ENCODE measurements around the gene EFNA4. TPM values are rescaled to one million over a fixed set of nuclear protein-coding genes. Genes with fewer than 3 reads are reported as not detected.

EFNA4 gene
- total RNA-seq, 1 donor from 2014 or later = 5.8 TPM

DNA sequence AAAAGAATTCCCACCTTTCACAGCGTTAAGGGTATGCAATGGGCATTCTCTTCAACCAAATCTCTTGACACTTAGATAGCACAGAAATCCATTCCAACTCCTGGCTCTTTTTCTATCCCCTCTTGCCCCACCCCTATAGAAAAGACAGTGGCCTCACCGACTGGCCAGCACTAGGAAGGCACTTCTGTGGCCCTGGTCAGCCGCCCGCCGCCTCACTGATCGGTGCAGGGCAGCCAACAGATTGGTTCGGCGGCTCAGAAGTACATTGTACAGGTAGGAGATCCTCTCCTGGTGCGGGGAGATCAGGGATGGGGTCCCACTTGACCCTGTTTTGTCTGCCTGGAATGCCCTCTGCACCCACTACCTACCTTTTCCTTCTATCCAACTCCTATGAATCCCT is 39.2 kb upstream of the EFNA4 start:
- no peak for DNase-seq
- peaks cover 17% of the 10 kb centered on the region for H3K36me3 Mint-ChIP-seq (ENCODE audit: low read depth)
- no peak overlapping the region for H3K27ac Mint-ChIP-seq
- H3K4me3 Mint-ChIP-seq = no peak overlapping the region
- no peaks in the 10 kb centered on the region for H3K9me3 Mint-ChIP-seq
- intact Hi-C loops (cut with micrococcal nuclease) = no loop called here
- H3K27me3 Mint-ChIP-seq = peaks cover 2% of the 10 kb centered on the region
- H3K4me1 Mint-ChIP-seq = peaks cover 14% of the 10 kb centered on the region

DNA sequence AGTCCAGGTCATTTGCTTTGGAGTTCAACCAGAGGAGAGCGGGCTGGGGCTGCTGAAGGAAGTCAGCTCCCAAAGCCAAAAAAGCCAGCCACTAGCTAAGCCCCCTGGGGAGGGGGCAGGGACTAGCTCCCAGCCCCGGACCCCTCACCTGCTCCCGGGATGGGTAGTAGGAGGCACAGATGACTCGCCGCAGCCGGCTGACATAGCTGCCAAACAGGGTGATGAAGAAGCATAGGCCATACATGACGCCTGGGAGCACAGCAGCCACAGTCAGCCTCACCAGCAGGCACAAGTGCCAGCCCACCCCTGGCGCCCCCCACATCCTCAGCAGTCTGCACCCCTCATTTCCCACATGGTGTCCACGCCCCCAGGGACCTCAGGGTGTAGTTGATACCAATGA is 37.4 kb upstream of the EFNA4 start:
- intact Hi-C loops (cut with micrococcal nuclease) = no loop called here

DNA sequence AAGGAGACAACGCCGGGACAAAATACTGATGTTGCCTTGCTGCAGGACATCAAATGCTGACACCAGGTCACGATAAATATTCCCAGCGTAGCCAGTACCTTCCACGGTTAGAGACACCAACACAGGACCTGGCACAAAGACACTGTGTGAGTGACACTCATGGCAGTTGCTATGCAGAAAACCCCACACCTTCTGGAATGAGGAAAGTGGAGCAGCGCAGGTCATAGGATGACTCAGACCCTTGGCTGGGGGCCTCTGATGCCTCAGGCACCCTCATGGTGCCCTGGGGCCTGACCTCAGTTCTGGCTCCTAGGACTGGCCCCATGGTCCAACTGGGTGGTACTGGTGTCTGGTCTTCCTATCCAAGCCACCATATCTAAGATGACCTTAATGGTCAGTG is 37.0 kb upstream of the EFNA4 start:
- intact Hi-C loops (cut with micrococcal nuclease) = no loop called here
- H3K9me3 Mint-ChIP-seq = no peaks in the 10 kb centered on the region
- no peak for DNase-seq
- peaks cover 2% of the 10 kb centered on the region for H3K27me3 Mint-ChIP-seq
- H3K4me1 Mint-ChIP-seq = peaks cover 3% of the 10 kb centered on the region
- no peak overlapping the region for H3K27ac Mint-ChIP-seq
- no peak overlapping the region for H3K4me3 Mint-ChIP-seq
- peaks cover 5% of the 10 kb centered on the region for H3K36me3 Mint-ChIP-seq (ENCODE audit: low read depth)

More for the DNA sequence above, 37.4 kb upstream of the EFNA4 start:
- Mint-ChIP-seq H3K27me3 (peaks cover 2% of the 10 kb centered on the region), H3K4me1 (peaks cover 5% of the 10 kb centered on the region), H3K9me3 (no peaks in the 10 kb centered on the region), H3K36me3 (ENCODE audit: low read depth) (peaks cover 6% of the 10 kb centered on the region), H3K4me3 (no peak overlapping the region), H3K27ac (no peak overlapping the region)
- no peak for DNase-seq

DNA sequence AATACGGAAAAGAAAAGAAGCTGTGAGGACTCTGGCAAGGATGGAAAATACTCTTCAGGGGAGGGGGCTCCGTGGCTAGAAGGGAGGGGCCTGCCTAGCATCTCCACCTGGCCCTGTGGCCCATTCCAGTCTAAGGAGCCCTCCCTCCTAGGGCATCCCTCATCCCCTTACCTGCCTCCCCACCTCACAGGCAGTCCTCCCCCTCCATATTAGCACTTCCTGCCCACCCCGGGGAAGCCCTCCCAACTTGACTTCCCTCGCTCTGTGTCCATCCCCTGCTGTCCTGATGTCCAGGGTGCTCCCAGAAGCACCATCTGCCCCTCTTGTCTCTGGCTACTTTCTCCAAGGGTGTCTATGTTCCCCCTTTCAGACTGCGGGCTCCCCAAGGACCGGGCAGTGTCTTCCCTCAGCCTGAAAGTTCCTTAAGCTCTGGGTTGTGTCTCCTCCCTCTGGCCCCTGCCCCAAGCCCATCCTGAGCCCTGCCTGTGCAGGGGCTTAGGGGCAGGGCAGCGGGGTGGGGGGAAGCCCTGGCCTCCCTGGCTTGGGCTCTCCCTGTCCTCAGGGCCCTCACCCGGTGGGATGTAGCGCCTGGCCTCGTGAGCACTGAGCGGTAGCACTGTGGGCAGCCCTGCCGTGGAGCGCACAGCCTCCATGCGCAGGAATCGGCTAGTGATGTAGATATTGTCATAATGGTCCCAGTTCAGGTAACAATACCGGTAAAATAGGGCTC is 33.9 kb upstream of the EFNA4 start:
- Mint-ChIP-seq H3K4me1 (no peaks in the 10 kb centered on the region), H3K27ac (no peak overlapping the region), H3K27me3 (peaks cover 3% of the 10 kb centered on the region), H3K4me3 (no peak overlapping the region), H3K9me3 (no peaks in the 10 kb centered on the region), H3K36me3 (ENCODE audit: low read depth) (no peaks in the 10 kb centered on the region)
- intact Hi-C loops (cut with micrococcal nuclease) = no loop called here
- no peak for DNase-seq

DNA sequence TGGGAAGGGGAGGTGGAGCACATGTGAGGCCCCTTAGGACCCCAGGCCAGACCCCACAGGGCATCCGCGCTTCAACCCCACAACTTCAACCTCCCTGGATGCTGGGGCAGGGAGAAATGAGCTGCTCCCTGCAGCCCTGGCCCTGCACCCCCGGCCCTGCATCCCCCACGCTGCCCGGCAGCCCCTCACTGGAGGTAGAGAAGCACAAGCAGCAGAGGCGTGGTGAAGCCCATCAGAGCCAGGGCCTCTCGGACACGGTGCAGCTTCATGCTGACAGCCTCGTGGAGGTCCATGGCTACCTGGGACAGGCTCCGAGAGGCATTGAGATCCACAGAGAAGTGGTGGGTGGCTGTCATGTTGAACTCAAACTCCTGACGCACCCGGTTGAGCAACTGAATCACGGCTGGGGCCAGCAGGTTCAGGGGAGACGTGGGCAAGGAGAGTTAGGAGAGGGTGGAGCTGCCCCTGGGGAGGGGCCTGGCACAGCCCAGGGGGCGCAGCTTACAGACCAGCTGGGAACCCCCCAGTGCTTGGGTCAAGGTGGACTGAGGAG is 33.2 kb upstream of the EFNA4 start:
- no peak for DNase-seq
- Mint-ChIP-seq H3K9me3 (no peaks in the 10 kb centered on the region), H3K27me3 (peaks cover 5% of the 10 kb centered on the region), H3K27ac (no peak overlapping the region), H3K4me1 (no peaks in the 10 kb centered on the region), H3K36me3 (ENCODE audit: low read depth) (no peaks in the 10 kb centered on the region), H3K4me3 (no peak overlapping the region)
- intact Hi-C loops (cut with micrococcal nuclease) = no loop called here

DNA sequence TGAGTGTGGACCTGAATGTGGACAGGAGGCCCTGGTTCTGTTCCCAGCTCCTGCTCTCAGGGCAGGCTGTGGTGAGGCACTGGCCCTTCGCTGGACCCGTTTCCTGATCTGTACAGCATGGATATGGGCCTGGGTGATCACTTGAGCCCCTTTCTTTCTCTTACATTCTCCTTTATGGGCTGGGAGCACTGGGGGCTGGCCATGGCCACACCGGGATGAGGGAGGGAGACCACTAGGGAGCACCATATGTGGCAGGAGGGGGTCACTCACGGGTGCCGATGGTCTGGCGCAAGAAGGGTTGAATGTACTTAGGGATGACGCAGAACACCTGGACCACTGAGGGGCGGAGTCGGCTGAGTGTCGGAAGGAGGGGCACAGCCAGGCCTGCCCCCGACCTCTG is 32.6 kb upstream of the EFNA4 start:
- Mint-ChIP-seq H3K4me3 (no peak overlapping the region), H3K36me3 (ENCODE audit: low read depth) (no peaks in the 10 kb centered on the region)

DNA sequence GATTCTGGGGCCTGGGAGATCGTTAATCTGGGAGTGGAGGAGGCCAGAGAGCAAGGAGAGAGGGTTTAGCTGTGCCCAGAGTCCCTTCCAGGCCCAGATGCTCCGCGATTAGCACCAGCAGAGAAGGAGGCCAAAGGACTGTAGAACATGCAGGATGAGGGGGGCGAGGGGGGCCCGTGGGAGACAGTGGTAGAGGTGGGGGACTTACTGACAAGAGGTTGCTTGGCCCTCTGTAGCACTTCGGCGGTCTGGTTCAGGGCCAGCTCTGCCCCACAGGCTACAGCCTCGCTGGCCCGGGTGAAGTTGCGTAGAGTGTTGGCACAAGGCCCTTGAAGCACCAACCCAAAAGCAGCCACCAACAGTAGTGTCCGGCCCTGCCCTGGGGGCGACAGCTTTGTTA is 30.7 kb upstream of the EFNA4 start:
- Mint-ChIP-seq H3K27me3 (peaks cover 11% of the 10 kb centered on the region), H3K9me3 (no peaks in the 10 kb centered on the region), H3K4me1 (no peaks in the 10 kb centered on the region), H3K4me3 (no peak overlapping the region), H3K36me3 (ENCODE audit: low read depth) (no peaks in the 10 kb centered on the region), H3K27ac (no peak overlapping the region)
- intact Hi-C loops (cut with micrococcal nuclease) = no loop called here
- no peak for DNase-seq

More for the DNA sequence above, 32.6 kb upstream of the EFNA4 start:
- H3K27me3 Mint-ChIP-seq = peaks cover 5% of the 10 kb centered on the region
- no peaks in the 10 kb centered on the region for H3K4me1 Mint-ChIP-seq
- intact Hi-C loops (cut with micrococcal nuclease) = no loop called here
- DNase-seq = no peak
- no peak overlapping the region for H3K27ac Mint-ChIP-seq
- H3K9me3 Mint-ChIP-seq = no peaks in the 10 kb centered on the region

DNA sequence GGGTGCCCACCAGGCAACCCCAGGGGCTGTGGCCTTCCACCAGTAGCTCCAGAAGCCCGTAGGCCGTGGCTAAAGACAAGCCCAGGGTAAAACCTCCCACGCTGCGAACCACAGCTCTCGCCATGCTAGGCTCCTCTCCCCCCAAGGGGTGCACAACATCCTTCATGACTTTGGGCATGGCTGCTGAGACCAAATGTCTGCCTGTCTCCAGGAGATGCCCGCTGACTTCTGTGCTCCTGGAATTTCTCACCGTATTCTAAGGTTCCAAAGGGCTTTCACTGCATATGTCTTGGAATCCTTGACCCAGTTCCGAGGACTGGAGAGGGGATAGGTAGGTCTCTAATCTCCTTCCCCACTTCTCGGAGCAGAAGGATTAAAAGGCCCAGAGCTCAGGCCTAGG is 30.0 kb upstream of the EFNA4 start, which contains the start of the genes DCST1 and DCST2:
Gene DCST1, plus strand, starts transcription at position 301 of the 400 bp plus-strand sequence. CDS start 213 bp downstream, outside the sequence.
Gene DCST2, minus strand, starts transcription at position 258 of the 400 bp plus-strand sequence. Its CDS starts 80 bp downstream, at position 178.
- DNase-seq = no peak
- H3K27ac Mint-ChIP-seq = no peak within 1 kb of the TSS
- peaks cover 16% of the 10 kb centered on the region for H3K27me3 Mint-ChIP-seq
- no peak within 1 kb of the TSS for H3K4me3 Mint-ChIP-seq
- no peaks in the 10 kb centered on the region for H3K36me3 Mint-ChIP-seq (ENCODE audit: low read depth)
- no peaks in the 10 kb centered on the region for H3K4me1 Mint-ChIP-seq
- H3K9me3 Mint-ChIP-seq = no peaks in the 10 kb centered on the region
- intact Hi-C loops (cut with micrococcal nuclease) = no loop called here

DNA sequence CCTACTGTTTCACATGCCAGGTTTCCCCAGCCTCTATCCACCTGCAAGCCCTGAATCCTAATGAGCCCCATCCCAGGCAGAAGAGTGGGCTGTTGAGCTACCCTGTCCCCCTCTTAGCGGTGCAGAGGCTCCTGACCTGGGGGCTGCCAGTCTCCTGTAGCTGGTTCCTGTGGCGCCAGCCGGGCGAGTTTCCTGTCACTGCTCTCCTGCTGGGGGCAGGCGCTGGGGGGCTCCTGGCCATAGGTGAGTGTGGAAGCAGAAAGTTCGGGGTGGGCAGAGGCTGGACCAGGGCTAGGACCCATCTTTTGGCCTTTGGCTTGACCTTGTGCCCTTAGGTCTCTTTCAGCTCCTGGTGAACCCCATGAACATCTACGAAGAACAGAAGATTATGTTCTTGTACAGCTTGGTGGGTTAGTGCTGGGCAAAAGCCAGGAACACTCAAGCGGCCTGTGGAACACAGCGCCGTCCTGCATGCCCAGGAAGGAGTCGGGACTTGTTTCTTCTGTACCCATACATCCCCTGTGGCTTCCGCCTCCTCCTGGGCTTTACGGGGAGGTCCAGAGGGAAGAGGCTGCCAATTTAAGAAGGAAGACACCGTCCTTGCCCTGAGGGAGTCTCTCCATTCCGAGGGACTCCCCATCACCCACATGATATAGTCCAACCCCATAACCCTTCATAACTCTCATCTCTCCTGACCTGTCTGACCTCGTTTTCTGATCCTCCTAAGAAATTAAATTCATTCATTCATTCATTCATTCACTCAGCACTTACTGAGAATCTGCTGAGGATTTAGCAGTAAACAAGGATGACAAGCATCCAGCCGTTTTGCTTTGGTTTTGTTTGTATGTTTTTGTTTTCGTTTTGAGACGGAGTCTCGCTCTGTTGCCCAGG is 29.0 kb upstream of the EFNA4 start:
- H3K4me1 Mint-ChIP-seq = no peaks in the 10 kb centered on the region
- no peak overlapping the region for H3K4me3 Mint-ChIP-seq
- H3K36me3 Mint-ChIP-seq (ENCODE audit: low read depth) = no peaks in the 10 kb centered on the region
- intact Hi-C loops (cut with micrococcal nuclease) = no loop called here
- H3K27me3 Mint-ChIP-seq = peaks cover 15% of the 10 kb centered on the region
- H3K27ac Mint-ChIP-seq = no peak overlapping the region
- DNase-seq = no peak
- H3K9me3 Mint-ChIP-seq = no peaks in the 10 kb centered on the region

DNA sequence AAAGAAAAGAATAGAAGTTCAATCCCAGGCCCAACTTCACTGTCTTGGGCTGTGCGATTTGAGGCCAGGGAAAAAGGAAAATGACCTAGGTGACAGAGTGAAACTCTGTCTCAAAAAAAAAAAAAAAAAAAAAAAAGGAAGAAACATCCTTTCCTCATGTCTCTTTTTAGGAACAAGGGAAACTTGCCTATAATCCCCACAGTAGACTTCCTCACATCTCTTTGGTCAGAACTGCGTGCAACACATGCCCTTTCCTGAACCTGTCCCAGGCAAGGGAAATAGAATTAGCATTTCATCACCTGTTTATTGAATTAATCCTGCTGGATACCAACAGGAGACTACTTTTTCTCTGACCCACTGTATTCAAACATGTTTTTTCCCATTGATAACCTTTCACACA is 27.6 kb upstream of the EFNA4 start:
- no peaks in the 10 kb centered on the region for H3K9me3 Mint-ChIP-seq

DNA sequence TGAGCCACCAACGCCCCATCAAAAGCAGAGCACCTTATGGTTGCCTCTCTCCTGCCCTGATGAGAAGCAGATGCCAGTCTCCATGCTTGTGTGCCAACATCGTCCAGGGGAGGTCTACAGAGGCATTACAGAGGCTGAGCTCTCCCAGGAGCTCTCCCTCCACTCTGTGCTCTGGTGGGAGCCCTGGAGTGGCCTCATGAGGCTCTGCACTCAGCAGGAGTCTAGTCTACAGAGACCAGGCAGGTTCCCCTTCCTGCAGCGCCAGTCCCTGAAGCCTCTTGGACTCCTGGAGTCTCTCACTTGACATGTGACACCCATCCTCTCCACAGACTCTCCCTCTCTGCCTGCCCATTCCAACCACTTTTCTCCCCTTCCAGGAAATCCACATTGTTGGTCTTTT is 26.5 kb upstream of the EFNA4 start:
- no peaks in the 10 kb centered on the region for H3K4me1 Mint-ChIP-seq
- intact Hi-C loops (cut with micrococcal nuclease) = no loop called here
- H3K36me3 Mint-ChIP-seq (ENCODE audit: low read depth) = no peaks in the 10 kb centered on the region
- no peak overlapping the region for H3K4me3 Mint-ChIP-seq
- no peaks in the 10 kb centered on the region for H3K9me3 Mint-ChIP-seq
- H3K27me3 Mint-ChIP-seq = peaks cover 18% of the 10 kb centered on the region
- no peak for DNase-seq
- no peak overlapping the region for H3K27ac Mint-ChIP-seq

More for the DNA sequence above, 27.6 kb upstream of the EFNA4 start:
- H3K27me3 Mint-ChIP-seq = peaks cover 18% of the 10 kb centered on the region
- no peak for DNase-seq
- no peak overlapping the region for H3K4me3 Mint-ChIP-seq
- intact Hi-C loops (cut with micrococcal nuclease) = no loop called here
- no peaks in the 10 kb centered on the region for H3K36me3 Mint-ChIP-seq (ENCODE audit: low read depth)
- no peak overlapping the region for H3K27ac Mint-ChIP-seq
- H3K4me1 Mint-ChIP-seq = no peaks in the 10 kb centered on the region

DNA sequence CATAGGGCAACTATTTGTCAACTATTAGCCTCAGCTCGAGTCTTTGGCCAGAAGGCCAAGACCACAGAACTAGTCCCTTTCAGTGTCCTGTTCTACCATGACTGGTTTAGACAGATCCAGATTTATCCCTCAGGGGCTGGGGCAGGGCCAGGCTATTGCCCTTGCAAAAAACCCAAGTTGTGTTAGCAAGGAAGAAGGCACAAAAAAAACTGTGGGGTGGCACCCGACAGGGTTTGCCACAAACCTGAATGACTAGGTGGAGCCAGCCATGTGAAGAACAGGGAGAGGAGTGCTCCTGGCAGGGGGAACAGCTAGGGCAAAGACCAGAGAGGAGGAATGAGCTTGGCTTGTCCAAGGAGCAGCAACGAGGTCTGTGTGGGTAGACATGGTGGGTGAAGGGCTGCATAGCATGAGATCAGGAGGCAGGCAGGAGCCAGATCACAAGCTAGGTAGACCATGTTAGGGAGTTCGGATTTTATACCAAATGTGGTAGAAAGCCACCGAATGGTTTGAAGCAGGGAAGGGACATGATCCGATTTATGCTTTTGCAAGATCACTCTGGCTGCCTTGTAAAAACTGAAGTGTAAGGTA is 25.6 kb upstream of the EFNA4 start:
- no peak overlapping the region for H3K27ac Mint-ChIP-seq
- no peaks in the 10 kb centered on the region for H3K4me1 Mint-ChIP-seq
- H3K36me3 Mint-ChIP-seq (ENCODE audit: low read depth) = no peaks in the 10 kb centered on the region
- no peaks in the 10 kb centered on the region for H3K9me3 Mint-ChIP-seq
- no peak for DNase-seq
- no peak overlapping the region for H3K4me3 Mint-ChIP-seq
- peaks cover 21% of the 10 kb centered on the region for H3K27me3 Mint-ChIP-seq
- intact Hi-C loops (cut with micrococcal nuclease) = no loop called here

DNA sequence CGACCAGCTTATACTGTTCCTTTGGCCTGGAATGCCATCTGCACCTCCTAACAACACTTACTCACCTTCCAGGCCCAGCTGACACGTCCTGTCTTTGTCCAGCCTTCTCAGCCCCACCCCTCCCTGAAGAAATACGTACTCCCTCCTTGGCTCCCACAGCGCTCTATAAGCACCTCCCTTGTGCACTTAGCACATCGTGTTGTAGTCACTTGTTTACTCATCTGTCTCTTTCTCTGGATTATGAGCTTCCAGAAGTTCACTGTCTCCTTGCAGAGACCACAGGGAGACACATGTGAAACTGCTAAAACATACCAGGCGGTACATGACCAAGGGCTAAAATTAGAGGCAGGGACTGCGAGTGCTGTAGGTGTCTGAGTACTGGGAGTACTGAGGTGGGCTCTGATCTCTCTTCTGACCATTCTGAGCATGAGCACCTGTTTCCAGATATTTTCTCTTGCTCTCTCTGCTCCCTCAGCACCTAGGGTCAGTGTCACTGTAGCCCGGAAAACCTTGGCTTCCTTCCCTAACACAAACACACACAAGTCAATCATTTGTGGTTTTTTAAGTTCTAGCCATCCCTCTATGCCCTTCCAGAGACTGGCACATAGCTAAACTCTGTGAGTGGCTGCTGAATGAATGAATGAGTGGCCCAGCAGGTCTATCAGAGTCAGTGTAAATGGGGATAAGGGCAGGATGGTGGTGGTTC is 24.8 kb upstream of the EFNA4 start:
- intact Hi-C loops (cut with micrococcal nuclease) = no loop called here
- no peaks in the 10 kb centered on the region for H3K9me3 Mint-ChIP-seq
- no peaks in the 10 kb centered on the region for H3K36me3 Mint-ChIP-seq (ENCODE audit: low read depth)
- H3K27me3 Mint-ChIP-seq = peaks cover 21% of the 10 kb centered on the region
- DNase-seq = no peak
- H3K27ac Mint-ChIP-seq = no peak overlapping the region
- peaks cover under 1% of the 10 kb centered on the region for H3K4me1 Mint-ChIP-seq
- no peak overlapping the region for H3K4me3 Mint-ChIP-seq

Data from activated CD4-positive, alpha-beta T cell treated with anti-CD3 and anti-CD28 coated beads, Interleukin-2, amount 10 ng/mL, durations not matched to agents 24 days and 14 days (primary cell).